Natural killer cell treated with Interleukin-12 subunit alpha and Interleukin-12 subunit beta and Interleukin-15 and Interleukin-18, amount 100 ng/mL, for 72 hours (primary cell): ENCODE data around the gene KCNQ5. TPM values are rescaled to one million over a fixed set of nuclear protein-coding genes. Genes with fewer than 3 reads are reported as not detected.

Source experiments
- ATAC-seq, 2 donors: fragments of 150-1000 bp; cut with Tn5 transposase in 1 of 2; sonication (Bioruptor Pico), chemical (Tn5 transposase) in 1 of 2; 2 replicates each; pipeline ENCODE4 v1.10.0; 2021
- DNase-seq: peaks from one replicate; pipeline ENCODE4 v3.0.0; 2022; ENCODE audit warnings: low spot score
- H3K27ac Mint-ChIP-seq, 2 donors: 1 replicate in 1 of 2; 2 replicates in 1 of 2; pipeline ENCODE4 v1.8.0; 2022; ENCODE audit warnings: mixed read lengths in 2 of 2, mild to moderate bottlenecking in 1 of 2, moderate library complexity in 1 of 2
- H3K27me3 Mint-ChIP-seq, 2 donors: 1 replicate in 1 of 2; 2 replicates in 1 of 2; pipeline ENCODE4 v1.8.0; 2022; ENCODE audit warnings: mixed read lengths in 2 of 2
- H3K36me3 Mint-ChIP-seq: one replicate; pipeline ENCODE4 v1.8.0; 2022; ENCODE audit warnings: mixed read lengths
- H3K4me1 Mint-ChIP-seq, 2 donors: 1 replicate in 1 of 2; 2 replicates in 1 of 2; pipeline ENCODE4 v1.8.0; 2022; ENCODE audit warnings: low read depth in 2 of 2, mixed read lengths in 2 of 2, mild to moderate bottlenecking in 1 of 2
- H3K4me3 Mint-ChIP-seq: one replicate; pipeline ENCODE4 v1.8.0; 2022; ENCODE audit warnings: mixed read lengths
- H3K9me3 Mint-ChIP-seq: 2 replicates; pipeline ENCODE4 v1.8.0; 2022; ENCODE audit warnings: mixed read lengths
- total RNA-seq, 2 donors: library from RNA; stranded (reverse); gene quantifications; one replicate each; pipeline ENCODE4 v1.2.3, GENCODE V29; 2022

KCNQ5 gene
- total RNA-seq, 2 donors from 2014 or later: 3.8 to 13.3 TPM

DNA sequence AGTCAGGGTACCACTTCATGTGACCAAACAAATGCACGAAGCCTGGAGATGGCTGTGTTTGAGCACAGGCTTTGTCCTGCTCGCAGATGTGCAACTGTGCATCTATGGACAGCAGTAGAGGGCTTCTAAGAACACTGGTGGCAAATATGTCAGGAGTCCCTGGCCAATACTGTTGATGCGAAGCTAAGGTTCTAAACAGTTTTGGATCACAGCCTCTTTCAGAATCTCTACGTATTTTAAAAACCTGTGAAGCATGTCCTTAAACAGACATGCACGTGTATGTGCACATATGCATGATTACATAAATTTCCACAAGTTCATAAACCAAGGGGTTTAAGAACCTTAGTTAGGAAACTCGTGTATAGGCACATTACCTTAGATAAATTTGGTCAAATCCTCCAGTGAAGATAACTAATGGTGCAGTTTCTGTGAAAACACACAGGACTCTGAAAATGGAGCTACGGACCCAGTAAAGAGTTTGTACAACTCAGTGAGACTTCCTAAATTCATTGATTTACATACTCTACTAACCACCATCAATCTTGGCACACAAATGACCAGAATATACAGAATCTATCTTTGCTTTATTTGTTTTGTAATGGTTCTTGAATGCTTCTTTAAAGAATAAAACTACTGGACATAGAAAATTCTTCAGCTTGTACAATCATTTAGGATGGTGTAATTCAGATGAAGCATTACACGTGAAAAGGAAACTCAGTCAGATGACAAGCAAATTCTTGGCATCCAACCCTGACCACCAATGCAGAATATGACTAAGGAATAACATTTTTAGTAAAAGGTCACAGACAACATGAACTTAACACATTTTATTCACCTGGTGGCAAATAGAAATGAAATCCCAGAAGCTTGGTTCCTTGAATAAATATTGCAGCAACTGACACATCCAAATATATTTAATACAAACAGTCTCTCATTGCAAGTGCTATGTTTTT is 27.4 kb downstream of the KCNQ5 start:
- H3K27me3 Mint-ChIP-seq: peaks cover 0 to 2% of the 10 kb centered on the region in 2 donors
- H3K36me3 Mint-ChIP-seq: no peaks in the 10 kb centered on the region
- ATAC-seq (peak; percentile 70 to 79), DNase-seq (no peak)
- no peak overlapping the region for H3K4me3 Mint-ChIP-seq
- peaks cover 18 to 22% of the 10 kb centered on the region in 2 donors for H3K4me1 Mint-ChIP-seq
- no peaks in the 10 kb centered on the region for H3K9me3 Mint-ChIP-seq
- H3K27ac Mint-ChIP-seq: peak overlapping the region in 1 of 2 donors; percentile 38

DNA sequence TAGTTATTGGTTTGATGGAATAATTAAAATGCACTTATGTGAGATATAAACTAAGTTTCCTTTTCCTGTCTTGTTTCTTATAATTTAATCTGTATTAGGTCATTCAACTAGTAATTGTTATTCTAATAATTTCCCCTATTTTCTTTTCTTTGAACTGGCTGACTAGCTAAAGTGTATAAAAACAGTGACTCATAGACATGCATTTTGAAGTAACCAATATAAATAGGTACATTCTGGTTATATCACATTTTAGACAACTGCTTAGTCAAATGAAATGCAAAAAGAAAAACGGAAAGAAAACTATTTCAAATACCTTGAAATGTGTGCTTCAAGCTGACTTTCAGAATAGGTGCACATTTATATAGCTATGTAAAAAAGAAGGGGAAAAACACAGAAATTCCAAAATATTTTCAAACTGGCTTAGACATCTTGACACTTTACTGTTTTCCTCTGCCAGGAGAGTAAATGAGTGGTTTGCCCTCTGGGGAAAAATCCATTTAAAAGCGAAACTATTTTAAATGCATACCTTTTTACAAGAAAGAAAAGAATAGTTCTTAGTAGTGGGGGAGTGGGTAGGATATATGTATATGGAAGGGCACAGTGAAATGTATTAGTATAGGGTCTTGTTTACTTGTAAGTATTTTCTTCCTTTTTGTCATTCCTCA is 28.3 kb downstream of the KCNQ5 start:
- Mint-ChIP-seq H3K27ac (peak overlapping the region; percentile 13 to 38), H3K9me3 (no peaks in the 10 kb centered on the region), H3K36me3 (no peaks in the 10 kb centered on the region), H3K4me3 (peak overlapping the region; percentile 9), H3K4me1 (peaks cover 18 to 22% of the 10 kb centered on the region in 2 donors), H3K27me3 (peaks cover 0 to 2% of the 10 kb centered on the region in 2 donors)
- ATAC-seq: no peak
- DNase-seq: no peak

- no peaks in the 10 kb centered on the region for H3K9me3 Mint-ChIP-seq
- H3K27ac Mint-ChIP-seq: no peak overlapping the region
- H3K36me3 Mint-ChIP-seq: no peaks in the 10 kb centered on the region
- no peak overlapping the region for H3K4me3 Mint-ChIP-seq
- peaks cover 0 to 2% of the 10 kb centered on the region in 2 donors for H3K27me3 Mint-ChIP-seq
- DNase-seq: no peak
- ATAC-seq: no peak
- peaks cover 18 to 22% of the 10 kb centered on the region in 2 donors for H3K4me1 Mint-ChIP-seq
Observed at GRCh38 chr6:72651174-72651573, 29.3 kb downstream of the KCNQ5 start.

DNA sequence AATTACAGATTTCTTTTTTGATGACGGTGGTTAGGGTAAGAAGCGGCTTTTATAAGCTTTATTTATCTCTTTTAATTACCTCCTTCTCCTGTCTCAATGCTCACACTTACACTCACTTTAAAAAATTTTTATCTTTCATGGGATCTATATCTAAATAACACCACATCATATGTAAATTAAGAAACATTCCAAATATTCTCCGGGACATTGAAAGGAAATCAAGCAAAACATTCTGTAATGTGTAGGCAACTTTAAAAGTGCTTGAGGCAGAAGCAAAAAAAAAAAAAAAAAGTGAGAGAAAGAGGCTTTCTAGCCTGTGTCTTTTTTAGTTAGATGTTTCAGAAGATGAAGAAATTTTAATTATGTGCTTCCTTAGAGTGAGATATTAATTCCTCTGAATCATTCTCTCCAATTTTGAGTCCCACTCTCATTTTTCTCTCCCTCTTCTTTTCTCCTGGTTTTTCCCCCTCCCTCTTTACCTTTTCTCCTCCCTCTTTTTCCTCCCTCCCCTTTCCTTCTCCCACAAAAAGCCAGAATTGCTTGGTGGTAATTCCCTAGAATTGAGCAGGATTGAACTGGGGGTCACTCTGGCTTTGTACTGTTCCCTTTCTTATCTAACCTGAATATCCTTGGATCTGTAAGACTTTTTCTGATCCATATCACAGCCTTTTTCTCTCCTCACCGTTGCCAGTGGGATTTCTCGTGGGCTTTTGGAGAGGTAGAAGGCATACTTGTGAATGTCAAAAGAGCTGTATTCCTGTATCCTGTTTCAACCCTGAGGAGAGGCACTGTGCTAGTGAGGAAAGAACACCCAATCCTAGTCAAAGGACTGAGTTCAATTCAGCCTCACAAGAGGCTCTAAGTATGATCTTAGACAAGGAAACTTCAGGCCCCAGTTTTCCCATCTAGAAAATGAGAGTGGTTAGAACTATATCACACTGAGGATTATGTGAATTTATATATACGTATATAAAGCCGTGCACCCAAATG is 30.4 kb downstream of the KCNQ5 start:
- DNase-seq: no peak
- peaks cover 16 to 18% of the 10 kb centered on the region in 2 donors for H3K4me1 Mint-ChIP-seq
- no peak overlapping the region for H3K4me3 Mint-ChIP-seq
- H3K27ac Mint-ChIP-seq: no peak overlapping the region
- no peak for ATAC-seq
- no peaks in the 10 kb centered on the region for H3K9me3 Mint-ChIP-seq
- no peaks in the 10 kb centered on the region for H3K36me3 Mint-ChIP-seq
- H3K27me3 Mint-ChIP-seq: peaks cover 0 to 2% of the 10 kb centered on the region in 2 donors

DNA sequence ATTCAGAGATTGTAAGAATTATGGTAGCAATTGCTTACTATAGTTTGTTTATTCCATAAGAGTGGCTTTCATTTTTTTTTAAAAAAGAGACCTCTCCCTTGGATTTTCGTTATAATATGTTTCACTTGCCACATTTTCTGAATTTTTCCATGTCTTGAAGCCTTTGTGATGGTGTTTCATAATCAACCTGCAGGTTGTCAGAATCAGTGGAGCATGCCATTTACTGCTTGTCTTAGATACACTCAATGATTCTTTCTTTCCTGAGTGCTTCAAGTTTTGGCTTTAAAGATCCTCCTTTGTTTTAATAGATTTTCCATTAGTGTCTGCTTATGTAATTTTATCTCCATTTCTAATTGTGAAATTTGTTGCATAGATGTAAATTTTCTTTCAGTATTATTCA is 31.2 kb downstream of the KCNQ5 start:
- Mint-ChIP-seq H3K27me3 (peaks cover 0 to 2% of the 10 kb centered on the region in 2 donors), H3K36me3 (no peaks in the 10 kb centered on the region), H3K9me3 (no peaks in the 10 kb centered on the region), H3K4me1 (peaks cover 16 to 18% of the 10 kb centered on the region in 2 donors), H3K27ac (no peak overlapping the region), H3K4me3 (no peak overlapping the region)
- ATAC-seq (no peak), DNase-seq (no peak)

DNA sequence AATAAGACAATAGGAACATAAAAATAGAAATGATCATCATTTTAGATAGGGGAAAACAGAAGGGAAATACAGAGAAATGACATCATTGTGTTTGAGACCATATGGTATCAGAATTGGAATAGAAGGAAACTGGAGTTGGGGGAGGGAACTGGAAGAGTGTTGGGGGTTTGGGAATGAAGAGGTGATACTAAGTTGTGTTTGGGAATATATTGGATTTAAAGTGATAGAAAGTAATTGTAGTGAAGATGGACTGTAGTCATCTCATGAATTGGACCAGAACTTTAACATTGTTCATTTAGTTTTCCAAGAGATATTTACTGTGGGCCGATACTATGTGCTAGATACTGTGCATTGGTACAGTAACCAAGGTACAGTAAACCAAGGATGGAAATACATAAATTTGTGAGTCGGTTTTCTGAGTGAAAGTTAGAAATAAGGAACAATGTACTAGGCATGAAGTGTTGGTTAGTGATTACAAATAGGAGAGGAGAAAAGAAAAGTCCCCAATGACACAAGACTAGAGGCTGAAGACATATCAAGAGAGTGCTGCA is 32.3 kb downstream of the KCNQ5 start:
- Mint-ChIP-seq H3K4me1 (peaks cover 16 to 18% of the 10 kb centered on the region in 2 donors), H3K4me3 (no peak overlapping the region), H3K9me3 (no peaks in the 10 kb centered on the region), H3K36me3 (no peaks in the 10 kb centered on the region), H3K27ac (no peak overlapping the region), H3K27me3 (peaks cover 0 to 2% of the 10 kb centered on the region in 2 donors)
- ATAC-seq: no peak
- no peak for DNase-seq

DNA sequence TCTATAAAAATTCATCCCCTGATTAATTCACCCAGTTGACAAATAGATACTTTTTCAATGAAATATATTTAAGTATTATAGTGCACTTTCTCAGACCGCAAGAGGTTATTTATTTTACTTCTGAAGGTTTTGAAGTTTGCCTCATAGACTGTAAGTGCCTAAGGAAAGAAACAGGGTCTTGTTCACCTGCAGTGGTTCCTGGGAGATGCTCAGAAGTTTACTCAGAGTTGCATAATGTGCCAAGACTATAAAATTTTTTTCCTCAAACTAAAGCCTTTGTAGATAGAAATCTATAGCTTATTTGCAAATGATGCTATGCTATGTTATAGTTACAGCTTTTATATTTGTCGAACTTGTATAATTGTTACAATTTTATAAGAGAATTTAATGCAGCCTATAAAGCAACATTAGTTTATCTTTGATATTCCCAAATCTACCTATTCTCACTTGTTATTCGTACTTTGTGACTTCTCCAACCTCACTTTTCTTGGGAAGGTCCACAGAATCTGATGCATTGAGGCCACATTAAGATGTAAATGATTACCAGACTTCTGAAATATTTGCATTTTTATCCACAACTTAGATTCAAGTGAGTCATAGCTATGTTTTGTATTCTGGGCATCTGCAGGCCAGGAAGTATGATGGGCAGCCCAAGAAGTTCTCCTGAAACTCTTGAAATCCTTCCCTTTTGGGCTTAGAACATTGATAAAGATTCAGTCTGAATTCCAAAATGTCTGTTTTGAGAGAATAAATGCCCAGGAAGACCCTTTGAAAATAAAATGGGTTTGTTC is 35.7 kb downstream of the KCNQ5 start:
- Mint-ChIP-seq H3K27ac (no peak overlapping the region), H3K27me3 (no peaks in the 10 kb centered on the region), H3K4me3 (no peak overlapping the region), H3K4me1 (peaks cover 0 to 5% of the 10 kb centered on the region in 2 donors), H3K9me3 (no peaks in the 10 kb centered on the region), H3K36me3 (no peaks in the 10 kb centered on the region)
- ATAC-seq (no peak), DNase-seq (no peak)

DNA sequence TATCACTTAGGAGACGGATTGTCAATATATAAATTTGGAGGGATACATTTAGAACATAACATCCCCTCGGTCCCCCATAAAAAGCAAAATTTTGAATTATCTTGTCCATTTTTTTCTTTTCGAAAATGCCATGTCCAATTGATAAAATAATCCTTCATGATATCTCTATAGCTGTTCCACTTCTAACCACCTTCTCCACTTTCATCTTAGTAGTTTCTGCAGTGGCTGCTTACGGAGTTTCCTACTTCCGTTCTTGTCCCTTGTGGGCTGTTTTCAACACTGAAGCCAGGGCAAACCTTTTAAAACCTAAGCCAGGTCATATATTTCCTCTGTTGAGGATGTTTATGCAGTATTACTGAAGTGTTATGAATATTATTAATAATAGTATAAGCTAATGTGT is 37.9 kb downstream of the KCNQ5 start:
- no peaks in the 10 kb centered on the region for H3K36me3 Mint-ChIP-seq
- H3K27me3 Mint-ChIP-seq: no peaks in the 10 kb centered on the region
- ATAC-seq: no peak
- no peak overlapping the region for H3K27ac Mint-ChIP-seq
- H3K4me1 Mint-ChIP-seq: no peaks in the 10 kb centered on the region
- H3K9me3 Mint-ChIP-seq: no peaks in the 10 kb centered on the region
- DNase-seq: no peak
- H3K4me3 Mint-ChIP-seq: no peak overlapping the region

- Mint-ChIP-seq H3K36me3 (no peaks in the 10 kb centered on the region), H3K4me3 (no peak overlapping the region), H3K27me3 (no peaks in the 10 kb centered on the region), H3K27ac (no peak overlapping the region), H3K4me1 (no peaks in the 10 kb centered on the region), H3K9me3 (no peaks in the 10 kb centered on the region)
- no peak for DNase-seq
- no peak for ATAC-seq
Observed at GRCh38 chr6:72661411-72661810, 39.5 kb downstream of the KCNQ5 start.

GRCh38 chr6:72665599-72665998 is 43.7 kb downstream of the KCNQ5 start:
- no peak overlapping the region for H3K27ac Mint-ChIP-seq

GRCh38 chr6:72669324-72669723 is 47.5 kb downstream of the KCNQ5 start:
- Mint-ChIP-seq H3K27ac (no peak overlapping the region), H3K9me3 (no peaks in the 10 kb centered on the region), H3K36me3 (no peaks in the 10 kb centered on the region), H3K27me3 (no peaks in the 10 kb centered on the region), H3K4me3 (no peak overlapping the region), H3K4me1 (peaks cover 0 to 7% of the 10 kb centered on the region in 2 donors)
- DNase-seq (no peak), ATAC-seq (no peak)

More at GRCh38 chr6:72665599-72665998, 43.7 kb downstream of the KCNQ5 start:
- no peak for DNase-seq
- no peak for ATAC-seq
- H3K4me1 Mint-ChIP-seq: peaks cover 0 to 3% of the 10 kb centered on the region in 2 donors
- H3K27me3 Mint-ChIP-seq: no peaks in the 10 kb centered on the region
- H3K9me3 Mint-ChIP-seq: no peaks in the 10 kb centered on the region
- no peak overlapping the region for H3K4me3 Mint-ChIP-seq
- H3K36me3 Mint-ChIP-seq: no peaks in the 10 kb centered on the region

DNA sequence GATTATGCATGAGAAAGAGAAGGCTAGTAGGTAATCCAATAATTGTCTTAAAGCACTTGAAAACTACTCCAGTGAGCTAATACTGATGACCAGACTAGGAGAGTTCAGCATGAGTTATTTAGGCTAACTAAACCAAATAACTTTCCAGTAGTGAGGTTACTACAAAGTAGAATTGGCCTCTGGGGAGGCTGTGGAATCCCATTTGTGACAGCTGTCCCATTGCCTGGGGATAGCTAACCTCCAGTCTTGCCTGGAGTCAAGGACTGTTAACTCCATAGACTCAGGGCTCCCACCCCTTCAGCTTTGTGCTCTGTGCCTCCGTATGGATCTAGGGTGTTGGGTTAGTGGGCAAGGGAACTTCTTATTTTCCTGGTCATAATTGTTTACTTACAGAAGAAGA is 51.0 kb downstream of the KCNQ5 start:
- Mint-ChIP-seq H3K4me3 (no peak overlapping the region), H3K27ac (no peak overlapping the region), H3K9me3 (no peaks in the 10 kb centered on the region), H3K27me3 (no peaks in the 10 kb centered on the region), H3K36me3 (peaks cover under 1% of the 10 kb centered on the region), H3K4me1 (peaks cover 0 to 7% of the 10 kb centered on the region in 2 donors)
- DNase-seq (no peak), ATAC-seq (no peak)
